DOHH2 (cell line): ENCODE data around the gene RBMS3.

ENCODE experiments used
- H3F3A ChIP-seq: fragments of 200-600 bp; sonication (generic), shearing (Covaris generic); 2 replicates; pipeline ENCODE4 v1.6.0; 2016; ENCODE audit warnings: antibody characterized with exemption, mild to moderate bottlenecking; ENCODE audit not compliant: control insufficient read depth, insufficient read depth
- H3K27ac ChIP-seq: fragments of 200-600 bp; sonication (generic); 2 replicates; pipeline ENCODE4 v1.5.1; 2014; ENCODE audit warnings: low read depth, mild to moderate bottlenecking, low read length, moderate library complexity
- H3K27me3 ChIP-seq: fragments of 200-600 bp; sonication (generic); 2 replicates; pipeline ENCODE4 v1.6.1; 2014; ENCODE audit warnings: mild to moderate bottlenecking, low read length, mixed read lengths; ENCODE audit not compliant: control insufficient read depth
- H3K36me3 ChIP-seq: fragments of 200-600 bp; sonication (generic); 2 replicates; pipeline ENCODE4 v1.6.1; 2014; ENCODE audit warnings: mild to moderate bottlenecking, low read length, moderate library complexity, mixed read lengths; ENCODE audit not compliant: control insufficient read depth
- H3K4me1 ChIP-seq: fragments of 200-600 bp; sonication (generic); 2 replicates; pipeline ENCODE4 v1.6.1; 2014; ENCODE audit warnings: mild to moderate bottlenecking, low read length, mixed read lengths; ENCODE audit not compliant: control insufficient read depth
- H3K4me2 ChIP-seq: fragments of 200-600 bp; sonication (generic); 2 replicates; pipeline ENCODE4 v1.6.0; 2014; ENCODE audit warnings: mild to moderate bottlenecking, low read length, moderate library complexity
- H3K4me3 ChIP-seq: fragments of 200-600 bp; sonication (generic); 2 replicates; pipeline ENCODE4 v1.5.1; 2014; ENCODE audit warnings: mild to moderate bottlenecking, low read length, mixed read lengths
- H3K79me2 ChIP-seq: fragments of 200-600 bp; sonication (generic); 2 replicates; pipeline ENCODE4 v1.6.1; 2014; ENCODE audit warnings: mild to moderate bottlenecking, low read length, mixed read lengths; ENCODE audit not compliant: control insufficient read depth
- H3K9me2 ChIP-seq: fragments of 200-600 bp; sonication (generic); replicated peaks from 2 replicates; pipeline ENCODE4 v1.6.1; 2014; ENCODE audit warnings: mild to moderate bottlenecking, low read length, mixed read lengths; ENCODE audit not compliant: control insufficient read depth
- H3K9me3 ChIP-seq: fragments of 200-600 bp; sonication (generic); 2 replicates; pipeline ENCODE4 v1.6.1; 2014; ENCODE audit warnings: antibody characterized with exemption, low read length, mixed read lengths; ENCODE audit not compliant: control insufficient read depth, insufficient read depth
- H4K20me1 ChIP-seq: fragments of 200-600 bp; sonication (generic); 2 replicates; pipeline ENCODE4 v1.6.0; 2014; ENCODE audit warnings: low read depth, mild to moderate bottlenecking, antibody characterized with exemption, low read length, moderate library complexity; ENCODE audit not compliant: control insufficient read depth, insufficient read depth
- EZH2phosphoT487 ChIP-seq: fragments of 200-600 bp; sonication (generic); IDR thresholded peaks from 2 replicates; pipeline ENCODE4 v1.6.1; 2017; ENCODE audit warnings: borderline replicate concordance, mild to moderate bottlenecking, antibody characterized with exemption, low read length, moderate library complexity, mixed read lengths
- TF ChIP-seq, protein P1 (sequence below): fragments of 200-600 bp; sonication (generic); IDR thresholded peaks from one replicate; pipeline ENCODE4 v1.5.1; 2014; ENCODE audit warnings: antibody characterized with exemption, mild to moderate bottlenecking, low read depth, low read length; ENCODE audit not compliant: poor library complexity, severe bottlenecking

RBMS3 gene

DNA sequence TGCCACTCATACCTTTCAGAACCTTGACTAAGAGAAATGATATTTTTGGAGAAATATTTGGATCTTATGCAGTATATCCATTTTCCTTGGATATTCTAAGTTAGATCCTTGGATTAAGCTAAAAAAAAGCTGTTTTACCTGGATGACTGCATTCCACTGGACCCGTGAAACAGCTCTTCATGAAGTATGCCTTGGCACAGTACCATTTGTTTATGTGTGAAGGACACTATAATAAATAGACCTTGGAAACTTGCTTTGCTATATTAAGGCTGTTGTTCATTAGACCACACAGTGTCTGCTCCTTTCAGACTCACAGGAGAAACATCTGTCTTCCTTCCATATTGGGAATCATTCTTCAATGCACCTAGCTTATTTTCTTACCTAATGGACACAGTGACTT is 674.5 kb downstream of the RBMS3 start:
- H3F3A ChIP-seq, result no peaks in the 10 kb centered on the region
- no peaks in the 10 kb centered on the region for H3K36me3 ChIP-seq
- H3K9me2 ChIP-seq, result no peaks in the 10 kb centered on the region
- no peaks in the 10 kb centered on the region for H4K20me1 ChIP-seq
- H3K4me2 ChIP-seq, result no peak overlapping the region
- TF ChIP-seq, protein P1, sequence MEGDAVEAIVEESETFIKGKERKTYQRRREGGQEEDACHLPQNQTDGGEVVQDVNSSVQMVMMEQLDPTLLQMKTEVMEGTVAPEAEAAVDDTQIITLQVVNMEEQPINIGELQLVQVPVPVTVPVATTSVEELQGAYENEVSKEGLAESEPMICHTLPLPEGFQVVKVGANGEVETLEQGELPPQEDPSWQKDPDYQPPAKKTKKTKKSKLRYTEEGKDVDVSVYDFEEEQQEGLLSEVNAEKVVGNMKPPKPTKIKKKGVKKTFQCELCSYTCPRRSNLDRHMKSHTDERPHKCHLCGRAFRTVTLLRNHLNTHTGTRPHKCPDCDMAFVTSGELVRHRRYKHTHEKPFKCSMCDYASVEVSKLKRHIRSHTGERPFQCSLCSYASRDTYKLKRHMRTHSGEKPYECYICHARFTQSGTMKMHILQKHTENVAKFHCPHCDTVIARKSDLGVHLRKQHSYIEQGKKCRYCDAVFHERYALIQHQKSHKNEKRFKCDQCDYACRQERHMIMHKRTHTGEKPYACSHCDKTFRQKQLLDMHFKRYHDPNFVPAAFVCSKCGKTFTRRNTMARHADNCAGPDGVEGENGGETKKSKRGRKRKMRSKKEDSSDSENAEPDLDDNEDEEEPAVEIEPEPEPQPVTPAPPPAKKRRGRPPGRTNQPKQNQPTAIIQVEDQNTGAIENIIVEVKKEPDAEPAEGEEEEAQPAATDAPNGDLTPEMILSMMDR, result no peak
- H3K9me3 ChIP-seq, result no peaks in the 10 kb centered on the region
- H3K27ac ChIP-seq, result no peak overlapping the region
- H3K4me3 ChIP-seq, result no peak overlapping the region
- no peaks in the 10 kb centered on the region for H3K79me2 ChIP-seq
- H3K27me3 ChIP-seq, result no peaks in the 10 kb centered on the region
- H3K4me1 ChIP-seq, result no peaks in the 10 kb centered on the region

DNA sequence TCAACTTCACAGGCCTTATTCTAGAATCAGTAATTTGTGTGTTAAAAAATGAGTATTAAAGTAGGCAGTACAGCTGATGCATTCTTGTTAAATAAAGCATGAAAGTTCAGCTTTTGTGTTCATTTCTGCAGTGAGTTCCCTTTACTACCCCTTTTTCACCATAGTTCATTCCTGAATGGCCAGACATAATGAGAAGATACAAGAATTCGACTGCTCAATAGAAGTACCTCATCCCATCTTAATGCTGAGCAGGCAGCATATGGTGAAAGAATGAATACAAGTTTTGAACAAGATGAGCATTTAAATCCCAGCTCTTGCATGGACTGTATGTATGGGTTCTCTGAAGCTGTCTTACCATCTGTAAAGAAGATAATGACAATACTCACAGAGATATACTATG is 677.9 kb downstream of the RBMS3 start:
- Histone ChIP-seq H3K9me2 (no peaks in the 10 kb centered on the region), H3K4me3 (no peak overlapping the region), H3K9me3 (no peaks in the 10 kb centered on the region), H3K27me3 (no peaks in the 10 kb centered on the region), H3K4me1 (no peaks in the 10 kb centered on the region), H4K20me1 (no peaks in the 10 kb centered on the region), H3K4me2 (no peak overlapping the region), H3F3A (no peaks in the 10 kb centered on the region), H3K36me3 (no peaks in the 10 kb centered on the region), H3K27ac (no peak overlapping the region), H3K79me2 (no peaks in the 10 kb centered on the region)
- TF ChIP-seq EZH2phosphoT487, result no peak
- TF ChIP-seq, protein P1, result no peak

DNA sequence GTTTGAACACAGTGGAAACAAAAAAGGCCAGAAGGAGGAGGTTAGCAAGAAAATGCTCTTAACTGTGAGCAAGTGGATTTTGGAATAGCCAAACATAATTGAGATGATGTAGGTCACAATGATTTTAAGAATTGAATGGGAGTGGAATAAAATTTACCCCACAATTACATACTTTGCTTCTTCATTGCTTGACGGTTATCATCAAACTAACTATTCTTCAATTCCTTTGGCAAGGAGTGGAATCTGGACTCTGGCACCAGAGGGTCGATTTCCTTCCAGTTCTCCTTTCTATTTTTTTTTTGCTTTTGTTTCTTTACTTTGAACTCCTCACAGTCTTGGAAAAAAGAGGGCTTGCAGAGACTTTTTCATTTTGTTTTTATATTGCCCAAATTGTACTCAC is 691.0 kb downstream of the RBMS3 start:
- Histone ChIP-seq H3K4me2 (no peak overlapping the region), H3K9me3 (no peaks in the 10 kb centered on the region), H3F3A (no peaks in the 10 kb centered on the region), H3K79me2 (no peaks in the 10 kb centered on the region), H3K36me3 (no peaks in the 10 kb centered on the region), H3K27me3 (no peaks in the 10 kb centered on the region), H3K4me1 (no peaks in the 10 kb centered on the region), H4K20me1 (no peaks in the 10 kb centered on the region), H3K9me2 (no peaks in the 10 kb centered on the region; the same call in 1 of the 2 replicates), H3K27ac (no peak overlapping the region), H3K4me3 (no peak overlapping the region)
- no peak for TF ChIP-seq EZH2phosphoT487
- TF ChIP-seq, protein P1, result no peak

DNA sequence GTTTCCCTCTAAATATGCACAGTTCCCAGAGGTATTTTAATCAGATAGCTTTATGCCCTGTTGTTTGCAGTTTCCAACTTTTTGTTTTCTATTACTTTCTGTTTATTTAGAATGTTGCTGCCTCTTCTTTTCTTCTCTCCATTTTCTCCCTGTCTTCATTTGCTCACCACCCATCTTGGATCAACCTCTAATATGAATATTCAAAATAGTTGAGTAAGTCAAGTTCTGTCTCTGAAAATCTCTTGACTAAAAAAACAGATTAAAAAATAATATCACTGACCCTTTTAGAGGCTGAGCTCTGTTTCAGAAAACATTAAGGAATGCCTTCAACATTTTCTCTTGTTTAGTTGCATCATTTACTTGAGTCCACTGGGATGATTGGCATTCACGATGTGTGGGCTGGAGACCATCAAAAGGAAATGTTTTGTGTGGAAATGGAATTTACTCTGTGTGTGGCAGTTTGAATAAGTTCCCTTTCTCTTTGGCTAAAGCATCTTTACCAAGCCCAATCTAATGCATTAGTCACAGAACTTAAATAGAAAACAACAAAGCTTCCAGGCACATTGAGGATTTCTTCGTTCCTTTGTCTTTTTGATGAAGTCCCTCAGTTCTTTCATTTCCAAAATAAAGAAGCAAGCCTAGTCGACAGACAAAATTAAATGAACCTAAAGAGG is 691.6 kb downstream of the RBMS3 start:
- TF ChIP-seq, protein P1, result no peak
- no peak for TF ChIP-seq EZH2phosphoT487
- Histone ChIP-seq H3F3A (no peaks in the 10 kb centered on the region), H3K79me2 (no peaks in the 10 kb centered on the region), H3K9me2 (no peaks in the 10 kb centered on the region; the same call in 1 of the 2 replicates), H3K4me2 (no peak overlapping the region), H3K27me3 (no peaks in the 10 kb centered on the region), H3K36me3 (no peaks in the 10 kb centered on the region), H4K20me1 (no peaks in the 10 kb centered on the region), H3K4me1 (no peaks in the 10 kb centered on the region), H3K9me3 (no peaks in the 10 kb centered on the region), H3K27ac (no peak overlapping the region), H3K4me3 (no peak overlapping the region)
